ENCODE data around the gene LRRC75A. TPM values are rescaled to one million over a fixed set of nuclear protein-coding genes. Genes with fewer than 3 reads are reported as not detected.
"Not testable (repeated sequence)": the region's sequence is repeated elsewhere in the genome, so short reads cannot be mapped to it uniquely, and the experiment has no call there.

Gene LRRC75A
- total and polyA plus RNA-seq, 2 donors (not counting 1 experiment from before 2014, with no cell fraction given), result 0.64 to 3.1 TPM

GRCh38 chr17:16529906-16530305 is 37.9 kb upstream of the LRRC75A start:
- no peak overlapping the region for H2AFZ ChIP-seq (ENCODE audit: low read length)
- no peak overlapping the region for H3K4me2 ChIP-seq (ENCODE audit: extremely low read depth, insufficient read depth, low read length)
- H3K27me3 ChIP-seq (ENCODE audit: control insufficient read depth, insufficient read depth, low read length), result peaks cover 21% of the 10 kb centered on the region
- no peak overlapping the region for H3K9ac ChIP-seq (ENCODE audit: insufficient read depth, low read length)
- H3K9me3 ChIP-seq (ENCODE audit: control insufficient read depth, insufficient read depth, low read depth, low read length), result no peaks in the 10 kb centered on the region
- H3K4me3 ChIP-seq (replicated peaks in 1 of 4; ENCODE audit: control extremely low read depth in 1 of 4, insufficient read depth in 1 of 4, low read depth in 3 of 4, low read length in 4 of 4), result no peak overlapping the region
- no peaks in the 10 kb centered on the region for H3K36me3 ChIP-seq (ENCODE audit: control insufficient read depth, insufficient read depth, low read length)
- no peaks in the 10 kb centered on the region for H4K20me1 ChIP-seq (ENCODE audit: control insufficient read depth, extremely low read depth, insufficient read depth, low read length)
- H3K79me2 ChIP-seq (ENCODE audit: control insufficient read depth, insufficient read depth, low read length), result no peaks in the 10 kb centered on the region
- DNase-seq (ENCODE audit: low read depth in 2 of 2), result no peak
- H3K4me1 ChIP-seq (ENCODE audit: control insufficient read depth, extremely low read depth, insufficient read depth, low read length), result no peaks in the 10 kb centered on the region
- TF ChIP-seq CTCF (conservative IDR thresholded peaks at IDR 0.05 in 1 of 2, IDR thresholded peaks at IDR 0.05 in 1 of 2; ENCODE audit: low read depth in 1 of 2, low read length in 2 of 2) (no peak), EZH2 (IDR thresholded peaks at IDR 0.05; ENCODE audit: low read length, missing control alignments) (no peak)
- H3K27ac ChIP-seq (ENCODE audit: insufficient read depth, low read length), result no peak overlapping the region

- Histone ChIP-seq H3K9me3 (ENCODE audit: control insufficient read depth, insufficient read depth, low read depth, low read length) (no peaks in the 10 kb centered on the region), H3K4me3 (replicated peaks in 1 of 4; ENCODE audit: control extremely low read depth in 1 of 4, insufficient read depth in 1 of 4, low read depth in 3 of 4, low read length in 4 of 4) (no peak overlapping the region), H3K4me1 (ENCODE audit: control insufficient read depth, extremely low read depth, insufficient read depth, low read length) (no peaks in the 10 kb centered on the region), H3K27ac (ENCODE audit: insufficient read depth, low read length) (no peak overlapping the region), H3K79me2 (ENCODE audit: control insufficient read depth, insufficient read depth, low read length) (no peaks in the 10 kb centered on the region), H3K36me3 (ENCODE audit: control insufficient read depth, insufficient read depth, low read length) (no peaks in the 10 kb centered on the region), H2AFZ (ENCODE audit: low read length) (no peak overlapping the region), H3K9ac (ENCODE audit: insufficient read depth, low read length) (no peak overlapping the region), H3K27me3 (ENCODE audit: control insufficient read depth, insufficient read depth, low read length) (peaks cover 21% of the 10 kb centered on the region), H3K4me2 (ENCODE audit: extremely low read depth, insufficient read depth, low read length) (no peak overlapping the region), H4K20me1 (ENCODE audit: control insufficient read depth, extremely low read depth, insufficient read depth, low read length) (no peaks in the 10 kb centered on the region)
- TF ChIP-seq EZH2 (IDR thresholded peaks at IDR 0.05; ENCODE audit: low read length, missing control alignments) (no peak), CTCF (conservative IDR thresholded peaks at IDR 0.05 in 1 of 2, IDR thresholded peaks at IDR 0.05 in 1 of 2; ENCODE audit: low read depth in 1 of 2, low read length in 2 of 2) (no peak)
- no peak for DNase-seq (ENCODE audit: low read depth in 2 of 2)
These were observed 35.3 kb upstream of the LRRC75A start for GRCh38 chr17:16527298-16527697.

- not testable (repeated sequence) for H3K36me3 ChIP-seq (ENCODE audit: control insufficient read depth, insufficient read depth, low read length); H3K4me1 ChIP-seq (ENCODE audit: control insufficient read depth, extremely low read depth, insufficient read depth, low read length); H3K4me2 ChIP-seq (ENCODE audit: extremely low read depth, insufficient read depth, low read length); H3K27ac ChIP-seq (ENCODE audit: insufficient read depth, low read length); H4K20me1 ChIP-seq (ENCODE audit: control insufficient read depth, extremely low read depth, insufficient read depth, low read length); H3K79me2 ChIP-seq (ENCODE audit: control insufficient read depth, insufficient read depth, low read length); H2AFZ ChIP-seq (ENCODE audit: low read length); H3K4me3 ChIP-seq (replicated peaks in 1 of 4; ENCODE audit: control extremely low read depth in 1 of 4, insufficient read depth in 1 of 4, low read depth in 3 of 4, low read length in 4 of 4); H3K9ac ChIP-seq (ENCODE audit: insufficient read depth, low read length); H3K9me3 ChIP-seq (ENCODE audit: control insufficient read depth, insufficient read depth, low read depth, low read length)
- DNase-seq (ENCODE audit: low read depth in 2 of 2), result peak in 1 of 2 donors; percentile 11
- TF ChIP-seq CTCF (conservative IDR thresholded peaks at IDR 0.05 in 1 of 2, IDR thresholded peaks at IDR 0.05 in 1 of 2; ENCODE audit: low read depth in 1 of 2, low read length in 2 of 2), result peak in 1 of 2 donors; percentile 23
- peaks cover 21% of the 10 kb centered on the region for H3K27me3 ChIP-seq (ENCODE audit: control insufficient read depth, insufficient read depth, low read length)
These were observed 33.6 kb upstream of the LRRC75A start for GRCh38 chr17:16525556-16525955.
